ENCODE measurements around the gene PAH.

GRCh38 chr12:102847131-102847530, 69.9 kb downstream of the PAH start:
- TF ChIP-seq CTCF (IDR thresholded peaks at IDR 0.05) (no peak), ZFX (IDR thresholded peaks at IDR 0.05; ENCODE audit: borderline replicate concordance) (no peak)
